ENCODE results near the gene ACY1.

Gene ACY1

GRCh38 chr3:51967384-51968169, 15.8 kb upstream of the ACY1 start, which contains the start of gene PCBP4 (continued):
- TF ChIP-seq ATF2 (tag by site-specific recombination; IDR thresholded peaks at IDR 0.05; ENCODE audit: low read depth), result no peak
- TF ChIP-seq ZNF449 (tag by site-specific recombination; IDR thresholded peaks at IDR 0.05), result no peak
- no peak for TF ChIP-seq ZNF112 (tag by site-specific recombination; IDR thresholded peaks at IDR 0.05)
- peak; percentile 71 for TF ChIP-seq ZBTB26 (tag by site-specific recombination; optimal IDR thresholded peaks at IDR 0.05)
- no peak for TF ChIP-seq ZNF544 (tag by site-specific recombination; IDR thresholded peaks at IDR 0.05)
- TF ChIP-seq, protein P1, sequence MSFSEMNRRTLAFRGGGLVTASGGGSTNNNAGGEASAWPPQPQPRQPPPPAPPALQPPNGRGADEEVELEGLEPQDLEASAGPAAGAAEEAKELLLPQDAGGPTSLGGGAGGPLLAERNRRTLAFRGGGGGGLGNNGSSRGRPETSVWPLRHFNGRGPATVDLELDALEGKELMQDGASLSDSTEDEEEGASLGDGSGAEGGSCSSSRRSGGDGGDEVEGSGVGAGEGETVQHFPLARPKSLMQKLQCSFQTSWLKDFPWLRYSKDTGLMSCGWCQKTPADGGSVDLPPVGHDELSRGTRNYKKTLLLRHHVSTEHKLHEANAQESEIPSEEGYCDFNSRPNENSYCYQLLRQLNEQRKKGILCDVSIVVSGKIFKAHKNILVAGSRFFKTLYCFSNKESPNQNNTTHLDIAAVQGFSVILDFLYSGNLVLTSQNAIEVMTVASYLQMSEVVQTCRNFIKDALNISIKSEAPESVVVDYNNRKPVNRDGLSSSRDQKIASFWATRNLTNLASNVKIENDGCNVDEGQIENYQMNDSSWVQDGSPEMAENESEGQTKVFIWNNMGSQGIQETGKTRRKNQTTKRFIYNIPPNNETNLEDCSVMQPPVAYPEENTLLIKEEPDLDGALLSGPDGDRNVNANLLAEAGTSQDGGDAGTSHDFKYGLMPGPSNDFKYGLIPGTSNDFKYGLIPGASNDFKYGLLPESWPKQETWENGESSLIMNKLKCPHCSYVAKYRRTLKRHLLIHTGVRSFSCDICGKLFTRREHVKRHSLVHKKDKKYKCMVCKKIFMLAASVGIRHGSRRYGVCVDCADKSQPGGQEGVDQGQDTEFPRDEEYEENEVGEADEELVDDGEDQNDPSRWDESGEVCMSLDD (tag by site-specific recombination; IDR thresholded peaks at IDR 0.05), result peak; percentile 26; the same call in 1 of the 2 replicates
- peak; percentile 26; the same call in 1 of the 2 replicates for TF ChIP-seq KLF10 (tag by site-specific recombination; IDR thresholded peaks at IDR 0.05)
- no peak for TF ChIP-seq ZBTB6 (tag by site-specific recombination; IDR thresholded peaks at IDR 0.05)
- no peak for TF ChIP-seq ZBTB48 (tag by site-specific recombination; IDR thresholded peaks at IDR 0.05)
- TF ChIP-seq ZNF645 (tag by site-specific recombination; IDR thresholded peaks at IDR 0.05), result no peak
- no peak for TF ChIP-seq ZNF707 (tag by site-specific recombination; IDR thresholded peaks at IDR 0.05)
- no peak for TF ChIP-seq ZNF366 (tag by site-specific recombination; conservative IDR thresholded peaks at IDR 0.05)
- TF ChIP-seq ZIC2 (tag by site-specific recombination; IDR thresholded peaks at IDR 0.05), result no peak
- TF ChIP-seq, protein P2, sequence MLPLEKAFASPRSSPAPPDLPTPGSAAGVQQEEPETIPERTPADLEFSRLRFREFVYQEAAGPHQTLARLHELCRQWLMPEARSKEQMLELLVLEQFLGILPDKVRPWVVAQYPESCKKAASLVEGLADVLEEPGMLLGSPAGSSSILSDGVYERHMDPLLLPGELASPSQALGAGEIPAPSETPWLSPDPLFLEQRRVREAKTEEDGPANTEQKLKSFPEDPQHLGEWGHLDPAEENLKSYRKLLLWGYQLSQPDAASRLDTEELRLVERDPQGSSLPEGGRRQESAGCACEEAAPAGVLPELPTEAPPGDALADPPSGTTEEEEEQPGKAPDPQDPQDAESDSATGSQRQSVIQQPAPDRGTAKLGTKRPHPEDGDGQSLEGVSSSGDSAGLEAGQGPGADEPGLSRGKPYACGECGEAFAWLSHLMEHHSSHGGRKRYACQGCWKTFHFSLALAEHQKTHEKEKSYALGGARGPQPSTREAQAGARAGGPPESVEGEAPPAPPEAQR (tag by site-specific recombination; IDR thresholded peaks at IDR 0.05), result no peak
- TF ChIP-seq ZNF561 (tag by site-specific recombination; IDR thresholded peaks at IDR 0.05; ENCODE audit: borderline replicate concordance), result no peak
- peak; percentile 70 for TF ChIP-seq ZBTB20 (tag by site-specific recombination; IDR thresholded peaks at IDR 0.05)
- TF ChIP-seq ZNF140 (tag by site-specific recombination; IDR thresholded peaks at IDR 0.05), result no peak
- TF ChIP-seq ZBTB44 (tag by site-specific recombination; IDR thresholded peaks at IDR 0.05), result no peak
- TF ChIP-seq KLF1 (tag by site-specific recombination; IDR thresholded peaks at IDR 0.05), result no peak
- no peak for TF ChIP-seq ZNF184 (tag by site-specific recombination; IDR thresholded peaks at IDR 0.05)
- TF ChIP-seq ZNF423 (tag by site-specific recombination; IDR thresholded peaks at IDR 0.05), result no peak
- no peak for TF ChIP-seq ZNF341 (tag by site-specific recombination; IDR thresholded peaks at IDR 0.05; ENCODE audit: low read depth)
- no peak for TF ChIP-seq ZNF555 (tag by site-specific recombination; conservative IDR thresholded peaks at IDR 0.05)
- TF ChIP-seq ZNF157 (tag by site-specific recombination; IDR thresholded peaks at IDR 0.05), result no peak
- TF ChIP-seq ZNF121 (tag by site-specific recombination; IDR thresholded peaks at IDR 0.05), result no peak
- TF ChIP-seq, protein P3, sequence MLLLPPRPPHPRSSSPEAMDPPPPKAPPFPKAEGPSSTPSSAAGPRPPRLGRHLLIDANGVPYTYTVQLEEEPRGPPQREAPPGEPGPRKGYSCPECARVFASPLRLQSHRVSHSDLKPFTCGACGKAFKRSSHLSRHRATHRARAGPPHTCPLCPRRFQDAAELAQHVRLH (tag by site-specific recombination; IDR thresholded peaks at IDR 0.05), result no peak
- no peak for TF ChIP-seq ZEB2 (tag by site-specific recombination; IDR thresholded peaks at IDR 0.05)

Measured in HEK293 (cell line).